ENCODE measurements around the gene PHLDB1. TPM values are rescaled to one million over a fixed set of nuclear protein-coding genes. Genes with fewer than 3 reads are reported as not detected.
"Not testable (repeated sequence)": the region's sequence is repeated elsewhere in the genome, so short reads cannot be mapped to it uniquely, and the experiment has no call there.

Gene PHLDB1
- total RNA-seq, 4 donors from 2014 or later: 16.5 to 35.7 (median 22.7) TPM

DNA sequence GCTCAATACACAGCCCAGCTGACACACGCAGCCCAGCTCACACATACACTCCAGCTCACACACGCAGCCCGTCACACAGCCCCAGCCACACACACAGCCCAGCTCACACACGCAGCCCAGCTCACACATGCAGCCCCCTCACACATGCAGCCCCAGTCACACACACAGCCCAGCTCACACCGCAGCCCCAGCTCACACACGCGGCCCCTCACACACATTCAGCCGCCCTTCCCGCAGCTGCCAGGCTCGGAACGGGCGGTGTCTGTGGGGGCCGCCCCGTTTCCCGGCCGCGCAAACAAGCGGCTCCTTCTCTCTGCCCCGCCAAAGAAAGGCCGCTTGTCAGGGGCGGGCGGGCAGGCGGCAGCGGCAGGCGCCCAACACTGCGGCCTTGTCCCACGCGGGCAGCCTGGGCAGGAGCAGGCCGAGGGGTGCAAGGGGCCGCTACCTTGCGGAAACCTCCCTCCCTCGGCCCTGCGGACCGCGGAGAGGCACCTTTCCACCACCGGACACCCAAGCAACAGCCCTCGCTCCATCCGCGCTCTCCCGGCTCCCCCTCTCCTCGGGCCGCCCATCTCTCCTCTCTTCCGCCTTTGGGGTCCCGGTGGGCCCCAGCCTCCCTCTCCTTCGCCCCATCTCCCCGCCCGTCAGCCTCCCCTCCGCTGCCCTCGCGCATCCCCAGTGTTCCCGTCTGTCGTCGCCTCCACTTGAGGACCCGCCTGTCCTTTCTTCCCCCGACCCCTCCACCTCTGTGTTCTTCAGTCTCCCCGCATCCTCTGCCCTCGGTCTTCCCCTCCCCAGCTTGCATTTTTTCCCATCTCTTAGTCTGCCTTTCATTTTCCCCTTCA lies 2.2 kb downstream of the PHLDB1 start:
- no peak for DNase-seq
- ATAC-seq: no peak

DNA sequence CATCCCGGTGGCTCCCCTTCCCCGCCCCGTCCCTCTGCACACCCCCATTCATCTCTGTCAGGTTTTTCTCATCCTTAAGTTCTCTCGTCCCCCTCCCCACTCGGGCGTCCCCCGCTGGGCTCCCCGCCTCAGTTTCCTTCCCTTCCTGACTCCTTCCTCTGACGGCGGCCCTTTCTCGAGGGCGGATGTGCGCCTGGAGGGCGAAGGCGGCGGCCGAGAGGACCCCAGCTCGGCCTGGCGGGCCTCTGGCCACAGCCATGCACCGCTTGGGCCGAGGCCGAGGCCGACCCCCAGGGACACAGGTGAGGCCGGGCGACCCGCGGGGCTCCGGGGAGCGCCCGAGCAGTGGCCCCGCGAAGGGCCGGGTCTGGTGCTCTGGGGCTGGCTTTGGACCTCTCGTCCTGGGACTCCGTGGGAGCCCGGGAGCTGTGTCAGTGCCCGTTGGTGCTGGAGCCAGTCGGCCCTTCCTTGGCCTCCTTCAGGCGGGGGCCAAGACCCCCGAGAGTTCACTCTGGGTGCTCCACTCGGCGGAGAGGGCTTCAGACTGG lies 2.9 kb downstream of the PHLDB1 start:
- Histone ChIP-seq H3K27ac (peak overlapping the region; percentile 80 to 91 (median 88)), H3K9me3 (no peaks in the 10 kb centered on the region), H3K36me3 (no peaks in the 10 kb centered on the region), H3K4me3 (peak overlapping the region; percentile 68 to 91 (median 76)), H3K4me1 (peaks cover 9 to 12% of the 10 kb centered on the region in 2 donors), H3K27me3 (no peaks in the 10 kb centered on the region)
- in situ Hi-C loops (cut with MboI; ENCODE audit: low sequenced_read_pairs in 4 of 4) (no loop called here), intact Hi-C loops (cut with DNase I; ENCODE audit: low total_unique reads) (no loop called here)
- no peak for TF ChIP-seq POLR2A (IDR thresholded peaks at IDR 0.05)
- TF ChIP-seq, protein P1, sequence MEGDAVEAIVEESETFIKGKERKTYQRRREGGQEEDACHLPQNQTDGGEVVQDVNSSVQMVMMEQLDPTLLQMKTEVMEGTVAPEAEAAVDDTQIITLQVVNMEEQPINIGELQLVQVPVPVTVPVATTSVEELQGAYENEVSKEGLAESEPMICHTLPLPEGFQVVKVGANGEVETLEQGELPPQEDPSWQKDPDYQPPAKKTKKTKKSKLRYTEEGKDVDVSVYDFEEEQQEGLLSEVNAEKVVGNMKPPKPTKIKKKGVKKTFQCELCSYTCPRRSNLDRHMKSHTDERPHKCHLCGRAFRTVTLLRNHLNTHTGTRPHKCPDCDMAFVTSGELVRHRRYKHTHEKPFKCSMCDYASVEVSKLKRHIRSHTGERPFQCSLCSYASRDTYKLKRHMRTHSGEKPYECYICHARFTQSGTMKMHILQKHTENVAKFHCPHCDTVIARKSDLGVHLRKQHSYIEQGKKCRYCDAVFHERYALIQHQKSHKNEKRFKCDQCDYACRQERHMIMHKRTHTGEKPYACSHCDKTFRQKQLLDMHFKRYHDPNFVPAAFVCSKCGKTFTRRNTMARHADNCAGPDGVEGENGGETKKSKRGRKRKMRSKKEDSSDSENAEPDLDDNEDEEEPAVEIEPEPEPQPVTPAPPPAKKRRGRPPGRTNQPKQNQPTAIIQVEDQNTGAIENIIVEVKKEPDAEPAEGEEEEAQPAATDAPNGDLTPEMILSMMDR (IDR thresholded peaks at IDR 0.05 in 4 of 5, conservative IDR thresholded peaks at IDR 0.05 in 1 of 5): no peak
- DNase-seq (no peak), ATAC-seq (no peak)

More for the DNA sequence above, 2.2 kb downstream of the PHLDB1 start:
- peak overlapping the region; percentile 80 to 91 (median 88) for H3K27ac ChIP-seq
- intact Hi-C loops (cut with DNase I; ENCODE audit: low total_unique reads) (loop anchor here (2.0 kb wide), 1 partner anchor 25 kb away; no protein-coding TSS in a partner anchor), in situ Hi-C loops (cut with MboI; ENCODE audit: low sequenced_read_pairs in 4 of 4) (no loop called here)
- H3K4me1 ChIP-seq: peaks cover 9 to 18% of the 10 kb centered on the region in 2 donors
- H3K4me3 ChIP-seq: peak overlapping the region; percentile 68 to 91 (median 76)
- no peaks in the 10 kb centered on the region for H3K27me3 ChIP-seq
- TF ChIP-seq POLR2A (IDR thresholded peaks at IDR 0.05): no peak
- TF ChIP-seq, protein P1 (IDR thresholded peaks at IDR 0.05 in 4 of 5, conservative IDR thresholded peaks at IDR 0.05 in 1 of 5): no peak
- no peaks in the 10 kb centered on the region for H3K9me3 ChIP-seq
- H3K36me3 ChIP-seq: no peaks in the 10 kb centered on the region

GRCh38 chr11:118610773-118611432 lies 3.5 kb downstream of the PHLDB1 start:
- TF ChIP-seq, protein P1 (IDR thresholded peaks at IDR 0.05 in 4 of 5, conservative IDR thresholded peaks at IDR 0.05 in 1 of 5): peak; percentile 57 to 81 (median 72)
- TF ChIP-seq POLR2A (IDR thresholded peaks at IDR 0.05): peak in 1 of 2 donors; percentile 31
- H3K27me3 ChIP-seq: no peaks in the 10 kb centered on the region
- in situ Hi-C loops (cut with MboI; ENCODE audit: low sequenced_read_pairs in 4 of 4): no loop called here
- peak overlapping the region; percentile 80 to 91 (median 88) for H3K27ac ChIP-seq
- DNase-seq: peak in 1 of 2 donors; percentile 62
- H3K4me3 ChIP-seq: peak overlapping the region; percentile 68 to 91 (median 76)
- H3K9me3 ChIP-seq: no peaks in the 10 kb centered on the region
- no peaks in the 10 kb centered on the region for H3K36me3 ChIP-seq
- intact Hi-C loops (cut with DNase I; ENCODE audit: low total_unique reads): no loop called here
- ATAC-seq: peak in 1 of 2 donors; percentile 34
- H3K4me1 ChIP-seq: peaks cover 9 to 12% of the 10 kb centered on the region in 2 donors

GRCh38 chr11:118611433-118611795 lies 4.0 kb downstream of the PHLDB1 start:
- H3K9me3 ChIP-seq; in situ Hi-C loops (cut with MboI; ENCODE audit: low sequenced_read_pairs in 4 of 4); DNase-seq; ATAC-seq; intact Hi-C loops (cut with DNase I; ENCODE audit: low total_unique reads); H3K36me3 ChIP-seq; H3K27me3 ChIP-seq: not testable (repeated sequence)
- H3K27ac ChIP-seq: peak overlapping the region; percentile 80 to 91 (median 88)
- peak overlapping the region in 3 of 4 donors; percentile 68 to 91 (median 74) for H3K4me3 ChIP-seq
- peaks cover 9 to 12% of the 10 kb centered on the region in 2 donors for H3K4me1 ChIP-seq

- DNase-seq (no peak), ATAC-seq (no peak)
- TF ChIP-seq, protein P1 (IDR thresholded peaks at IDR 0.05 in 4 of 5, conservative IDR thresholded peaks at IDR 0.05 in 1 of 5): no peak
- peak in 1 of 2 donors; percentile 22 for TF ChIP-seq POLR2A (IDR thresholded peaks at IDR 0.05)
- H3K27me3 ChIP-seq: no peaks in the 10 kb centered on the region
- in situ Hi-C loops (cut with MboI; ENCODE audit: low sequenced_read_pairs in 4 of 4) (no loop called here), intact Hi-C loops (cut with DNase I; ENCODE audit: low total_unique reads) (no loop called here)
- H3K4me1 ChIP-seq: peaks cover 9 to 12% of the 10 kb centered on the region in 2 donors
- peak overlapping the region in 1 of 4 donors; percentile 4 for H3K4me3 ChIP-seq
- peak overlapping the region; percentile 80 to 91 (median 88) for H3K27ac ChIP-seq
- no peaks in the 10 kb centered on the region for H3K9me3 ChIP-seq
- no peaks in the 10 kb centered on the region for H3K36me3 ChIP-seq
Observed at GRCh38 chr11:118612378-118612777, 5.0 kb downstream of the PHLDB1 start.
